Endothelial cell (in vitro differentiated cells): ENCODE results near the gene BCKDHB. TPM values are rescaled to one million over a fixed set of nuclear protein-coding genes. Genes with fewer than 3 reads are reported as not detected.

Experiments used
- DNase-seq: peaks from one replicate; pipeline ENCODE4 v3.0.0; 2021; ENCODE audit warnings: low spot score
- H3K27ac Mint-ChIP-seq: one replicate; pipeline ENCODE4 v1.8.0; 2021; ENCODE audit warnings: mixed read lengths, inconsistent platforms; ENCODE audit not compliant: unreplicated experiment
- H3K27me3 Mint-ChIP-seq: one replicate; pipeline ENCODE4 v1.8.0; 2021; ENCODE audit warnings: mild to moderate bottlenecking, moderate library complexity, mixed read lengths, inconsistent platforms; ENCODE audit not compliant: unreplicated experiment
- H3K36me3 Mint-ChIP-seq: one replicate; pipeline ENCODE4 v1.8.0; 2021; ENCODE audit warnings: mild to moderate bottlenecking, low read depth, mixed read lengths, inconsistent platforms; ENCODE audit not compliant: unreplicated experiment
- H3K4me1 Mint-ChIP-seq: one replicate; pipeline ENCODE4 v1.8.0; 2021; ENCODE audit warnings: mild to moderate bottlenecking, mixed read lengths, inconsistent platforms; ENCODE audit not compliant: unreplicated experiment
- H3K4me3 Mint-ChIP-seq: one replicate; pipeline ENCODE4 v1.8.0; 2021; ENCODE audit warnings: mild to moderate bottlenecking, mixed read lengths, inconsistent platforms; ENCODE audit not compliant: unreplicated experiment
- H3K9me3 Mint-ChIP-seq: one replicate; pipeline ENCODE4 v1.8.0; 2021; ENCODE audit warnings: mixed read lengths, inconsistent platforms; ENCODE audit not compliant: unreplicated experiment
- total RNA-seq: library from RNA; stranded (reverse); fragmentation: NEBNext Ultra II Directional; extraction: Animal tissue kit (Norgen Biotek cat#: 25700); gene quantifications from one replicate; pipeline ENCODE4 v1.2.1, GENCODE V29; 2021; ENCODE audit not compliant: unreplicated experiment
- TF ChIP-seq, protein P1 (sequence below): fragments of 200-600 bp; sonication (generic); IDR thresholded peaks from one replicate; pipeline ENCODE4 v1.5.0; 2021; ENCODE audit warnings: antibody characterized with exemption; ENCODE audit not compliant: unreplicated experiment

BCKDHB gene
- total RNA-seq, 1 donor from 2014 or later, result 15.3 TPM

DNA sequence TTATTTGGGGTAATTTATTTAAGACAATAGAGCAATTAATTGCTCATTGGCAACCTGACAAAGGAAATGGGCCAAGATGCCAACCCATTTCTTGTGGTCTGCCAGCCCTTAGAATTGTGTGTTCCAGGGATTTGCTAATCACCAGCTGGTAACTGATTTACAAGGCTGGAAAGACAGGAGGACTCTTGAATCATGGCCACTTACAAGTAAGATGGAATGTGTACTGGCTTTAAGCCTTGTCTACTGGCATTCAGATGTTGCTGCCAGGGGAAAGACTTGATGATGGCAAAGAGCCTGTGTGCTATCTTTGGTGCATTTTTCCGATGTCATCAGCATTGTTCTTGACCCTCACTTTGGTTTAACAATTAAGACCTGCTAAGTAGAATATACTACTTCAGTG is 91.0 kb downstream of the BCKDHB start:
- Mint-ChIP-seq H3K27ac (no peak overlapping the region), H3K9me3 (no peaks in the 10 kb centered on the region), H3K27me3 (no peaks in the 10 kb centered on the region), H3K36me3 (no peaks in the 10 kb centered on the region), H3K4me1 (no peaks in the 10 kb centered on the region), H3K4me3 (no peak overlapping the region)
- TF ChIP-seq, protein P1, sequence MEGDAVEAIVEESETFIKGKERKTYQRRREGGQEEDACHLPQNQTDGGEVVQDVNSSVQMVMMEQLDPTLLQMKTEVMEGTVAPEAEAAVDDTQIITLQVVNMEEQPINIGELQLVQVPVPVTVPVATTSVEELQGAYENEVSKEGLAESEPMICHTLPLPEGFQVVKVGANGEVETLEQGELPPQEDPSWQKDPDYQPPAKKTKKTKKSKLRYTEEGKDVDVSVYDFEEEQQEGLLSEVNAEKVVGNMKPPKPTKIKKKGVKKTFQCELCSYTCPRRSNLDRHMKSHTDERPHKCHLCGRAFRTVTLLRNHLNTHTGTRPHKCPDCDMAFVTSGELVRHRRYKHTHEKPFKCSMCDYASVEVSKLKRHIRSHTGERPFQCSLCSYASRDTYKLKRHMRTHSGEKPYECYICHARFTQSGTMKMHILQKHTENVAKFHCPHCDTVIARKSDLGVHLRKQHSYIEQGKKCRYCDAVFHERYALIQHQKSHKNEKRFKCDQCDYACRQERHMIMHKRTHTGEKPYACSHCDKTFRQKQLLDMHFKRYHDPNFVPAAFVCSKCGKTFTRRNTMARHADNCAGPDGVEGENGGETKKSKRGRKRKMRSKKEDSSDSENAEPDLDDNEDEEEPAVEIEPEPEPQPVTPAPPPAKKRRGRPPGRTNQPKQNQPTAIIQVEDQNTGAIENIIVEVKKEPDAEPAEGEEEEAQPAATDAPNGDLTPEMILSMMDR, result no peak
- DNase-seq, result no peak

GRCh38 chr6:80197986-80198385 is 91.5 kb downstream of the BCKDHB start:
- no peaks in the 10 kb centered on the region for H3K9me3 Mint-ChIP-seq
- DNase-seq, result no peak
- TF ChIP-seq, protein P1, result no peak
- H3K4me1 Mint-ChIP-seq, result no peaks in the 10 kb centered on the region
- no peaks in the 10 kb centered on the region for H3K36me3 Mint-ChIP-seq
- H3K27ac Mint-ChIP-seq, result no peak overlapping the region
- no peaks in the 10 kb centered on the region for H3K27me3 Mint-ChIP-seq
- H3K4me3 Mint-ChIP-seq, result no peak overlapping the region

DNA sequence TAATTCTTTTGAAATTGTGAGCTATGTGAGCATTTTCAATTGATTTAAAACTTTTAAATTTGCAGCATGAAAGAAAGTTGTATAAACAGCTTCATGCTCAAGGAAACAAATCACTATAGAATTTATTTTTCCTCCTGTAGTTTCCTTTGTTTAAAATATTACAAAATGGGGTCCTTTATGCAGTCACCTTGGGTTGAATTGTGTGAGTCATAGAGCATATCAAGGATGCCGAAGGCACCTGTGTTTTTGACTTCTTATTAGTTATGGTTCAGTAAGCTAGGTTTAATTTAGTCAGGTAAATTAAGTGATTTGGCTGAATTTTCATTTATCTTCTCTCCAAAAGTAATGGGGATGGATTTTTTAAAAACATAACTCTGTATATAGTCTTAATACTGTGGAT is 96.8 kb downstream of the BCKDHB start:
- no peaks in the 10 kb centered on the region for H3K9me3 Mint-ChIP-seq
- no peaks in the 10 kb centered on the region for H3K27me3 Mint-ChIP-seq
- H3K27ac Mint-ChIP-seq, result no peak overlapping the region
- TF ChIP-seq, protein P1, result no peak
- no peak for DNase-seq
- no peaks in the 10 kb centered on the region for H3K4me1 Mint-ChIP-seq
- H3K4me3 Mint-ChIP-seq, result no peak overlapping the region
- H3K36me3 Mint-ChIP-seq, result no peaks in the 10 kb centered on the region

- TF ChIP-seq, protein P1, result no peak
- Mint-ChIP-seq H3K27ac (no peak overlapping the region), H3K36me3 (no peaks in the 10 kb centered on the region), H3K9me3 (no peaks in the 10 kb centered on the region), H3K27me3 (no peaks in the 10 kb centered on the region), H3K4me3 (no peak overlapping the region), H3K4me1 (no peaks in the 10 kb centered on the region)
- no peak for DNase-seq
These were observed 98.9 kb downstream of the BCKDHB start for GRCh38 chr6:80205404-80205803.

GRCh38 chr6:80206758-80207157 is 100.3 kb downstream of the BCKDHB start:
- Mint-ChIP-seq H3K27ac (no peak overlapping the region), H3K9me3 (no peaks in the 10 kb centered on the region), H3K4me3 (no peak overlapping the region), H3K27me3 (no peaks in the 10 kb centered on the region), H3K36me3 (no peaks in the 10 kb centered on the region), H3K4me1 (no peaks in the 10 kb centered on the region)
- TF ChIP-seq, protein P1, result no peak
- no peak for DNase-seq
